ENCODE measurements around the gene APLN. TPM values are rescaled to one million over a fixed set of nuclear protein-coding genes. Genes with fewer than 3 reads are reported as not detected.

The APLN gene
- total RNA-seq, 1 donor from 2014 or later: under 0.01 TPM

DNA sequence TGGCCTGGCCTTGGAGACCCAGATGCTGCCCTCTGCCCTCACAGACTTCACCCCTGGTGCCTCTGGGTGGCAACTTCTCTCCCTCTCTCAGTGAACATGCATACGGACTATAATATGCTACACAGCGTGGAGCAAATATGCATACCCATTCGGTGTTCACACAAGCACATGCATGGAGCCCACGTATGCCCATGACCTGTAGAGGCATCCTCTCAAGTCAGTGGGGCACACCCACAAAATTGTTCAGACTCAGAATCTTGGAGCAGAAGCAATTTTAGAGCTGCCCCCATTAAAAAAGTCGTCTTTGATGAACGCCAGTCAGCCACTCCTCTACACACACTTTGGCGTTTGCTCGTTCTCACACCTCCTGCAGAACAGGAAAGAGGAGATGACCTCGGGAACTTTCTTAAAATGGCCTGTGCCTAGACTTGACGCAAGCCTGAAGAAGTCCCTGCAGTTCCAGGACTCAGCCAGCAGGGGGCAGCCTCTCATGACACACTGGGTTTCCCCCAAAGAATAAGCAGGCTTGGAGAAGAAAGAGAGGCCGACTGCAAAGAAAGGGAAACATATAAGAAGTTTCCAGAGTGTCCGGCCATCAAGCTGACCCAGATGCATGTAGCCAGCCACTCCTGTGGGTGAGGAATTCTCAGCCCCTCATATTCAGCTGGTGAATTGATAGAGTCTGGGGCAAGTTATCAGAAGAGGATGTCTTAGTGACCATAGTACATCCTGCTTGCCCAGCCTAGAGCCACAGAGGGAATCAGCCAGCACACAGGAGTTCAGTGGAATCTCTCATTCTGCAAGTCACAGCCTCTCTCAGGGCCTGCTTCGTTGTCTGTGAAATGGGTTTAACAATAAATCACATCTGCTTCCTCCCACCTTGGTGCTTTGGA is 17.3 kb downstream of the APLN start:
- peak; percentile 47 for DNase-seq (ENCODE audit: low read depth)
- H3K27me3 ChIP-seq (ENCODE audit: control insufficient read depth, insufficient read depth, low read length): no peaks in the 10 kb centered on the region
- H3K4me3 ChIP-seq (ENCODE audit: low read depth, low read length): no peak overlapping the region
- no peaks in the 10 kb centered on the region for H3K36me3 ChIP-seq (ENCODE audit: control insufficient read depth, insufficient read depth, low read length)
- FAIRE-seq: no peak
- TF ChIP-seq, protein P1, sequence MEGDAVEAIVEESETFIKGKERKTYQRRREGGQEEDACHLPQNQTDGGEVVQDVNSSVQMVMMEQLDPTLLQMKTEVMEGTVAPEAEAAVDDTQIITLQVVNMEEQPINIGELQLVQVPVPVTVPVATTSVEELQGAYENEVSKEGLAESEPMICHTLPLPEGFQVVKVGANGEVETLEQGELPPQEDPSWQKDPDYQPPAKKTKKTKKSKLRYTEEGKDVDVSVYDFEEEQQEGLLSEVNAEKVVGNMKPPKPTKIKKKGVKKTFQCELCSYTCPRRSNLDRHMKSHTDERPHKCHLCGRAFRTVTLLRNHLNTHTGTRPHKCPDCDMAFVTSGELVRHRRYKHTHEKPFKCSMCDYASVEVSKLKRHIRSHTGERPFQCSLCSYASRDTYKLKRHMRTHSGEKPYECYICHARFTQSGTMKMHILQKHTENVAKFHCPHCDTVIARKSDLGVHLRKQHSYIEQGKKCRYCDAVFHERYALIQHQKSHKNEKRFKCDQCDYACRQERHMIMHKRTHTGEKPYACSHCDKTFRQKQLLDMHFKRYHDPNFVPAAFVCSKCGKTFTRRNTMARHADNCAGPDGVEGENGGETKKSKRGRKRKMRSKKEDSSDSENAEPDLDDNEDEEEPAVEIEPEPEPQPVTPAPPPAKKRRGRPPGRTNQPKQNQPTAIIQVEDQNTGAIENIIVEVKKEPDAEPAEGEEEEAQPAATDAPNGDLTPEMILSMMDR (IDR thresholded peaks at IDR 0.05; ENCODE audit: insufficient read depth, low read length, severe bottlenecking): peak; percentile 82

DNA sequence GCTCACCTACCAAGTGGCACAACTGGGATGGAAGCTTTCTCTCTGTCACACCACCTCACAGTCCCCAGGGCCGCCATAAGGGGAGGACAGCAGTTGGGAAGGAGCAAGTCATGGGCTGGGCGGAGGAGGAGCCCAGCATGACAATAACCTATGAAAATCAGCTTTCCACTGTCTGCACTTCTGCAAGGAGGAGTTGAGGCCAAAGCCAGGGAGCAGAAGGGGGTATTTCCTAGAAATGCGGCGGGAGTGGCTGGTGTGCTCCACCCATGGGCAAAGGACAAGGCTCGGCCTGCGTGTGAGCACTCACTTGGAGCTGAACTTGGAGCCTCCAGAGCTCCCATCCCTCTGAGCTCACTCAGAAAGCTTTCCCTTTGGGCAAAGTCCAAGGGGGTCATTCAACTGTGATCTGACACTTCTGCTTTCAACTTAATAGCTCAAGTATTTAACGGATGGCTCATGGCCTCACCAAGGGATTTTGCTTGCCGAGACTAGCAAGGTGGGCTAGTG is 18.5 kb downstream of the APLN start:
- TF ChIP-seq, protein P1 (IDR thresholded peaks at IDR 0.05; ENCODE audit: insufficient read depth, low read length, severe bottlenecking): no peak
- peak; percentile 66 for DNase-seq (ENCODE audit: low read depth)
- Histone ChIP-seq H3K36me3 (ENCODE audit: control insufficient read depth, insufficient read depth, low read length) (no peaks in the 10 kb centered on the region), H3K27me3 (ENCODE audit: control insufficient read depth, insufficient read depth, low read length) (no peaks in the 10 kb centered on the region), H3K4me3 (ENCODE audit: low read depth, low read length) (no peak overlapping the region)
- FAIRE-seq: no peak

DNA sequence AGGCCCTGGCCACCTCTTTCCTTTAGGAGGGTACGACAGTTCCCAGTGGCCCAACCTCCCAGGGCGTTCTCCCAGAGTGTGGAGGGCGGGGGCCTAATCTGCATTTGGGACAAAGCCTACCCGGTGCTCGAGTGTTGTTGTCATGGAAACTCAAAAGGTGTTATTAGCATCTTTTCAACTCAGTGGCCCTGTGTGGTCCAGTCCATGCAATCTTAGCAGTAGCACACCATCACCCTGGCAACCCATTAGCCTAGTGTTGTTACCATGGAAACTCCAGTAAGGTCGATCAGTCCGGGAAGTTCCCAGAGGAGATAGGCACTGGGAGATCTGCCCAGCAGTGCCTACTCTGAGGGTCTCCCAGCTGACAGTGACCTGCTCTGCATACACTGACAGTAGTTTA is 20.2 kb downstream of the APLN start:
- no peaks in the 10 kb centered on the region for H3K36me3 ChIP-seq (ENCODE audit: control insufficient read depth, insufficient read depth, low read length)
- TF ChIP-seq, protein P1 (IDR thresholded peaks at IDR 0.05; ENCODE audit: insufficient read depth, low read length, severe bottlenecking): no peak
- H3K4me3 ChIP-seq (ENCODE audit: low read depth, low read length): no peak overlapping the region
- H3K27me3 ChIP-seq (ENCODE audit: control insufficient read depth, insufficient read depth, low read length): no peaks in the 10 kb centered on the region
- DNase-seq (ENCODE audit: low read depth) (no peak), FAIRE-seq (peak; percentile 7)

DNA sequence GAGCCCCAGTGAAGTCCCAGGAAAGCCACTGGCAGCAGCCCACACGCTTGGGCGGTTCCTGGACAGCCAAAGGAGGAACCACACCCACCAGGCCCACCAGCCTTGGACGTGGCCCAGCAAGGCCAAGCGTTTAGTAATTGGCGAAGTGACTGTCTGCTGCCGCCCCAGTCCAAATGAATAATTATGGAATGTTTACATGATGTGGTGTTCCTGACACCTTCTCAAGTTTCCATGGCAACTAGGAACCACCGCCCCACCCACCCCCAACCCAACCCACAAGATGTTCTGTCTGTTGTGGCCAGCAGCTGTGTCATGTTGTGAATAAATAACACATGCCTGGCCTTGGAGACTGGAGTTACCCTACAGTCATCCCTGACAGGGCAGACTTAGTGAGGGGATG is 22.3 kb downstream of the APLN start:
- no peaks in the 10 kb centered on the region for H3K36me3 ChIP-seq (ENCODE audit: control insufficient read depth, insufficient read depth, low read length)
- H3K4me3 ChIP-seq (ENCODE audit: low read depth, low read length): no peak overlapping the region
- DNase-seq (ENCODE audit: low read depth) (peak; percentile 3), FAIRE-seq (no peak)
- H3K27me3 ChIP-seq (ENCODE audit: control insufficient read depth, insufficient read depth, low read length): no peaks in the 10 kb centered on the region
- TF ChIP-seq, protein P1 (IDR thresholded peaks at IDR 0.05; ENCODE audit: insufficient read depth, low read length, severe bottlenecking): no peak

DNA sequence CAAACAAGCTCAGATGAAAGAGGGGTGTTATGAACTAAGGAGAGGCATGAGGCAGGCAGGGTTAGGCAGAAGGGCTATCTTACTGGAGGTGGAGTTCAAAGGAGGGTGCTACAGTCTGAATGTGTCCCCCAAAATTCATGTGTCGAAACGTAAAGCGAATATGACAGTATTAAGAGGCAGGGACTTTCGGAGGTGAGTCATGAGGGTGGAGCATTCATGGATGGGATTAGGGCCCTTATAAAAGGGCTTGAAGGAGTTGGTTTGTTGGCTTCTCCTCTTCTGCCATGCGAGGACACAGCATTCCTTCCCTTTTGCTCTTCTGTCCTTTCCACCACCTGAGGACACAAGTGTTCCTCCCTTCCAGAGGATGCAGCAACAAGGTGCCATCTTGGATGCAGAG is 22.9 kb downstream of the APLN start:
- no peak overlapping the region for H3K4me3 ChIP-seq (ENCODE audit: low read depth, low read length)
- FAIRE-seq (peak; percentile 70), DNase-seq (ENCODE audit: low read depth) (peak; percentile 20)
- TF ChIP-seq, protein P1 (IDR thresholded peaks at IDR 0.05; ENCODE audit: insufficient read depth, low read length, severe bottlenecking): no peak
- no peaks in the 10 kb centered on the region for H3K36me3 ChIP-seq (ENCODE audit: control insufficient read depth, insufficient read depth, low read length)
- no peaks in the 10 kb centered on the region for H3K27me3 ChIP-seq (ENCODE audit: control insufficient read depth, insufficient read depth, low read length)

All from bronchial epithelial cell (primary cell).